Measurements from ENCODE around the gene PRM3. TPM values are rescaled to one million over a fixed set of nuclear protein-coding genes. Genes with fewer than 3 reads are reported as not detected.

Gene PRM3, protein sequence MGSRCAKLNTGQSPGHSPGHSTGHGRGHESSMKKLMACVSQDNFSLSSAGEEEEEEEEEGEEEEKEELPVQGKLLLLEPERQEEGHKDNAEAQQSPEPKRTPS
- total RNA-seq, result not detected in 2 replicates

DNA sequence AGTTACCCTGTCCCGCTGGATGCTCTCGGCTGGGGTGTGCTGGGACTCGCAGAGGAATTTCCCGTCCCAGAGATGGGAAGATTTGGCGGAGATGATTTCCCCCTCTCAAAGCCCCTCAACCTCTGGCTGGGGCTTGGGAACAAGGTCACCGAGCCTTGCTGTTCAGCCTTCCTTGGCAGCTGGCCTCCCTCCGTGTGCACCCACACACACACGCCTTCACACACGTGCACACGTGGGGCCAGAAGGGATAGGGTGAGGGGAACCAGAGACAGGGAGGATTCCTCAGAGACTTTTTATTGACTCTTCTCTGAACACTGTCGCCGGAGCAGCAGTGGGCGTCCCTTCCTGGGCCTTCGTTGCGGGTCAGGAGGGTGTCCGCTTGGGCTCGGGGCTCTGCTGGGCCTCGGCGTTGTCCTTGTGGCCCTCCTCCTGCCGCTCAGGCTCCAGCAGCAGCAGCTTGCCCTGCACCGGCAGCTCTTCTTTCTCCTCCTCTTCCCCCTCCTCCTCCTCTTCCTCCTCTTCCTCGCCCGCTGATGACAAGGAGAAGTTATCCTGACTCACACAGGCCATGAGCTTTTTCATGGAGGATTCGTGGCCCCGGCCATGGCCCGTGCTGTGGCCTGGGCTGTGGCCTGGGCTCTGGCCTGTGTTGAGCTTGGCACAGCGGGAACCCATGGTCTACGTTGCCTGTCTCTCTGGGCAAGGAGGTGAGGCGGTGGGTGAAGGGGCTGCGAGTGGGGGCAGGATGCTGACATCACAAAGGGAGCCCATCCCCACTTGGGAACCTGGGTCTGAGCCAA, at the start of gene PRM3:
PRM3 (minus strand) TSS at position 709 of the 800 bp plus-strand sequence; CDS start at position 675, 34 bp downstream.

DNA sequence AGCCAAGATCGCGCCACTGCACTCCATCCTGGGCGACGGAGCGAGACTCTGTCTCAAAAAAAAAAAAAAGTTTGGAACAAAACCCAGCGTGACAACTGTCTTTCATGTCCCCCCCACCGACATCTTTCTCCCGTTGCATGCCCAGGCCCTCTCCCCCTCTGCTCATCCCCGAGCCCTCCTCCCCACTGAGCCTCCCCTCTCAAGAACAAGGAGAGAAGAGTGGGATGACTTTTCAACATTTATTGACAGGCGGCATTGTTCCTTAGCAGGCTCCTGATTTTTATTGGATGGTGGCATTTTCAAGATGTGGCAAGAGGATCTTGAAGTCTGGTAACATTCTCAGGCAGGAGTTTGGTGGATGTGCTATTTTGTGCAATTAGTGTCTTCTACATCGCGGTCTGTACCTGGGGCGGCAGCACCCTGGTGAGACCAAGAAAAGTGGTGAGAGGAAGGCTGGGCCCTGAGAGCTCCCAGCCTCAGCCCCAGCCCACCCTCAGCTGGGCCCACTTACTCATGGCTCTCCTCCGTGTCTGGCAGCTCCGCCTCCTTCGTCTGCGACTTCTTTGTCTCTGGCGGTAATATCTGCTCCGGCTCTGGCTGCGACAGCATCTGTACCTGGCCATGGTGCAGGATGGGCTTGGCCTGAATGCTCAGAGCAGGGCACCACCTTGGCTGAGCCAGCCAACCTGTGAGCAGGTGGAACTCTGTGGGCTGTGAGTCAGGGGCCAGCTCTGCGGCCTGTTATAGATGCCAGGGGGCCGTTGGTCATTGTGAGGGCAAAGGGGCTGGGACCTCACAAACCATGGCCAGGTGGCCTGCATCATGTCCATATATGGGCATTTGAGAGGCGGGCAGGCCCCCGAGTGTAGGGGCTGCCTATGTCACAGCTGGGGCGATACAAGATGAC, 7.4 kb upstream of the PRM3 start, which contains the start of gene PRM1:
PRM1 (minus strand) TSS at position 715 of the 907 bp plus-strand sequence; CDS start at position 623, 92 bp downstream.

DNA sequence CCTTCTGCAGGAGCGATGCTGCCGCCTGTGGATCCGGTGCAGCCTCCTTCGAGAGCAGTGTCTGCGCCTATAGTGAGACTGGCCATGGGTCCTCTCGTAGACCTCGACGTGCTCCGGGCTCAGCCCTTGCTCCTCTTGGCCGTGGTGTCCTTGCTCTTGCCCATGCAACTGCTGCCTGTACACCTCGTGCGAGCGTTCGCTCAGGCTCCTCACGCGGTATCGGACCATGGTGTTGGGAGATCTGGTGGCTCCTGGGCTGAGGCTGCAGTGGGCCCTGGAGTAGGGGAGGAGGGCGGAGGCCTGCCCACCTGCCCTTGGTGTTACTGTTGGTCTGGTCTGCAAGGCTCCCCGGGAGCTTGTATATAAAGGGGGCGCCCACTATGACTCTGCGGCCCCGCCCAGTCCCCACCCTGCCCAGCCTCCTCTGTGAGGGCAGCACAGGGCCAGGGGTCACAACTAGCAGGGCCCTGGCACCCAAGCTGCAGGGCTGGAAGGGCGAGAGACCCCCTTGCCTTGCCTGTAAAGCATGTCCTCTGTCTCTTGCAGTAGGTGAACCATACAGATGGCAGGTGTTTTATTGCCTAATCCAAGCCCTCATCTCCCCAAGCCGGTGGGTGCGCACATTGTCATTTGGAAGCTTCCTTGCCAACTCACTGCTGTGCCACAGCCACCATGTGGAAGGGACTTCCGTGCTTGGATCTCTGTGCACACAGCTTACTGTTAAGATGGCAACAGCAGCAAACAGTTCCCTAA, 2.9 kb upstream of the PRM3 start, which contains the start of gene PRM2:
PRM2 (minus strand) TSS at position 338 of the 753 bp plus-strand sequence; CDS start at position 228, 110 bp downstream.

DNA sequence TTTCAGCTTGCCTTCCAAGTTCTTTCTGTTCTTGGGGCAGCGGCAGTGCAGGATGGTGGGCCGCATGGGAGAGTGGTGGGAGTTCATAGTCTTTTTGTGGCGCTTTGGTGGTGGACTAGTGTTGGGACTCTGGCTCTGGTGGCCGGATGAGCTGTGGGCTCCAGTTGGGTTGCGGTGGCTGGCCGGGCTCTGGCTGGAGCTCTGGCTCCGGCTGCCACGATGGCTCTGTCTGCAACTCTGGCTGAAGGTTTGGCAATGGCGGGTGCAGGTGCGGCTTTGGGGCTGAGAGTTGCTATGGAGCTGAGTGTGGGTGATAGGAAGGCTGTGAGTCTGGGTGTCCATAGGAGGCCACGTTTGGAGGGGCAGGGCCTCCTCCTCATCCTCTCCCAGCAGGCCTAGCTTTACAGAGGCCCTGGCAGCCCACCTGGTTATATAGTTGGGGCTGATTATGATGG, 4.5 kb downstream of the PRM3 start, which contains the start of gene TNP2:
TNP2 (minus strand) TSS at position 405 of the 455 bp plus-strand sequence; CDS start at position 342, 63 bp downstream.

DNA sequence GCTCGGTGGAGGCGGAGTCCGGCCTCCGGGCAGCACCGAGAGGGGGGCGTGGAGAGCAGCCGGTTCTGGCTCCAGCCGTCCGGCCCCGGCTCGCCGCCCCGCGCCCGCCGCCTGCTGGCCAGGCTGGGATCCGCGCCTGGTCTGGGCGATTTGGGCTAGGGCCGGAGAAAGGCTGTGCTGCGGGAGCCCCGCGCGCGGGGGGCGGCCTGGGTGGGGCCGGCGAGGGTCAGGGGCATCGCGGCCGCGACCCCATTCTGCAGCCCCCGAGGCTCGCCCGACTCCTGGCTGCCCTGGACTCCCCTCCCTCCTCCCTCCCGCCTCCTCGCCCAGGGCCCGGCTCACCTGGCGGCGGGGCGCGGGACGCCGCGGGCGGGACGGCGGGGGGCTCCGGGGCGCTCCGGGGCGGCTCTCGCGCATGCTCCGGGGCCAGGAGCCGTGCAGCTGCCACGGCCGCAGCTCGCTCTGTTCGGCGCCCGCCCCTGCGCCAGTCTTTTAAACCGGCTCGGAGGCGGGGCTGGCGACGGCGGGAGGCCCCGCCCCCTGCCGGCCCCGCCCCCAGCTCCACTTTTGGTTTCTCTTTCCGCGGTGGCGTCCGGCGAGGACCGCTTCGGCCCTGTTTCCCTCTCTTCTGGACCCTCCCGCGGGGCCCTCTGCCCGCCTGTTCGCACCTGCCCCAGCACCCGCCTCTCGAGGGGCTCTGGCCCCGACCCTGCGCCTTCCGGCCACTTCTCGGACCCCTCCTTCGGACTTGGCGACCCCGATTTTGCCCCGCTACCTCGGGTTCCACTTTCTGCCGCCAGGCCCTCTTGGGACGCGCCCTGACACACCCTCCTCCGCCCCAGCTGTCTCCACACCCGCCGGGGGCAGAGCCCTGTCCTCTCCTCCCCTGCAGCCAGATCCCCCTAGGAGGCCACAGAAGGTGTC, 17.4 kb downstream of the PRM3 start, which contains the start of gene SOCS1:
SOCS1 (minus strand) TSS at position 468 of the 924 bp plus-strand sequence. CDS start 726 bp downstream, outside the sequence.

Small RNA genes lying within 50 kb of the gene (small RNA-seq; reads per million reads assigned to genes)
- gene MIR548H2 (not detected), gene RF00019 (not detected), gene RF00554 (not detected)

Other genes with a start within 250 kb of the PRM3 start
- 0.33 and 1.1 TPM in 2 replicates for gene SOCS1, start 17.4 kb downstream of the PRM3 start, total RNA-seq
- gene TNP2, start 4.3 kb downstream of the PRM3 start, total RNA-seq, result not detected in 2 replicates
- gene PRM2, start 2.9 kb upstream of the PRM3 start, total RNA-seq, result not detected in 2 replicates
- not detected in 2 replicates for gene PRM1, start 7.7 kb upstream of the PRM3 start, total RNA-seq
- 3.0 and 3.9 TPM in 2 replicates for gene RMI2, start 71.8 kb upstream of the PRM3 start, total RNA-seq

All from vein endothelial cell (primary cell).